ENCODE results near the gene PTPRU. TPM values are rescaled to one million over a fixed set of nuclear protein-coding genes. Genes with fewer than 3 reads are reported as not detected.

The PTPRU gene
- total RNA-seq, 2 donors from 2014 or later, result 24.1 to 40.2 TPM

DNA sequence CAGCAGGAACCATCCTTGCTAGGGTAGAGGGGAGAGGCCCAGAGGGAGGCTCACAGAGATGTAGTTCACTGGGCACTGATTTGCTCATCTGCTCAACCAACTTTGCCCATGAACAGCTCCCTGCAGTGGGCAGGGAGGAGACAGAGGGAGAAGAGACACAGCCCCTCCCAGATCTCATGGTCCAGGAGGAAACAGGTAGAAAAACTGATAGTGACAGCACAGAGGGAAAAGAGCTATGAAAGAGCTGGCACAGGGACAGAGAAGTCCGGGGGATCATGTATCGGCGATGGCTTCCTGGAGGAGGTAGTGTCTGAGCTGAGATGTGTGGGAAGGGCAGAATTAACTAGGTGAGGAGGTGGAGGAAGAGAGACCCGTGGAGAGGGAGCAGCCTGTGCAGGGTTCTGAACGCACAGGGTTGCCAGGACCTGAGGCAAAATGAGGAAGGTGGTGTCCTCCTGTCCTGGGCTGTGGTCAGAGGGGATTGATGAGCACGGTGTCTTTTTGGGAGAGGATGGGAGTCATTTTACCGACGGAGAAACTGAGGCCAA is 85.9 kb downstream of the PTPRU start:
- no peaks in the 10 kb centered on the region for H3K9me3 ChIP-seq
- ATAC-seq, result no peak
- H3K4me3 ChIP-seq, result no peak overlapping the region
- no peaks in the 10 kb centered on the region for H3K4me1 ChIP-seq
- H3K36me3 ChIP-seq (replicated peaks in 1 of 2; ENCODE audit: insufficient read depth in 1 of 2, low read depth in 2 of 2), result no peaks in the 10 kb centered on the region
- no peak for DNase-seq
- no peaks in the 10 kb centered on the region for H3K27me3 ChIP-seq
- WGBS, 2 donors, result 86 to 88% methylated on average over 8 of the region's 8 CpGs
- intact Hi-C loops (cut with DNase I), result no loop called here
- H3K27ac ChIP-seq, result no peak overlapping the region
- TF ChIP-seq, protein P1, sequence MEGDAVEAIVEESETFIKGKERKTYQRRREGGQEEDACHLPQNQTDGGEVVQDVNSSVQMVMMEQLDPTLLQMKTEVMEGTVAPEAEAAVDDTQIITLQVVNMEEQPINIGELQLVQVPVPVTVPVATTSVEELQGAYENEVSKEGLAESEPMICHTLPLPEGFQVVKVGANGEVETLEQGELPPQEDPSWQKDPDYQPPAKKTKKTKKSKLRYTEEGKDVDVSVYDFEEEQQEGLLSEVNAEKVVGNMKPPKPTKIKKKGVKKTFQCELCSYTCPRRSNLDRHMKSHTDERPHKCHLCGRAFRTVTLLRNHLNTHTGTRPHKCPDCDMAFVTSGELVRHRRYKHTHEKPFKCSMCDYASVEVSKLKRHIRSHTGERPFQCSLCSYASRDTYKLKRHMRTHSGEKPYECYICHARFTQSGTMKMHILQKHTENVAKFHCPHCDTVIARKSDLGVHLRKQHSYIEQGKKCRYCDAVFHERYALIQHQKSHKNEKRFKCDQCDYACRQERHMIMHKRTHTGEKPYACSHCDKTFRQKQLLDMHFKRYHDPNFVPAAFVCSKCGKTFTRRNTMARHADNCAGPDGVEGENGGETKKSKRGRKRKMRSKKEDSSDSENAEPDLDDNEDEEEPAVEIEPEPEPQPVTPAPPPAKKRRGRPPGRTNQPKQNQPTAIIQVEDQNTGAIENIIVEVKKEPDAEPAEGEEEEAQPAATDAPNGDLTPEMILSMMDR (IDR thresholded peaks at IDR 0.05), result no peak
- TF ChIP-seq POLR2A (IDR thresholded peaks at IDR 0.05), result no peak

DNA sequence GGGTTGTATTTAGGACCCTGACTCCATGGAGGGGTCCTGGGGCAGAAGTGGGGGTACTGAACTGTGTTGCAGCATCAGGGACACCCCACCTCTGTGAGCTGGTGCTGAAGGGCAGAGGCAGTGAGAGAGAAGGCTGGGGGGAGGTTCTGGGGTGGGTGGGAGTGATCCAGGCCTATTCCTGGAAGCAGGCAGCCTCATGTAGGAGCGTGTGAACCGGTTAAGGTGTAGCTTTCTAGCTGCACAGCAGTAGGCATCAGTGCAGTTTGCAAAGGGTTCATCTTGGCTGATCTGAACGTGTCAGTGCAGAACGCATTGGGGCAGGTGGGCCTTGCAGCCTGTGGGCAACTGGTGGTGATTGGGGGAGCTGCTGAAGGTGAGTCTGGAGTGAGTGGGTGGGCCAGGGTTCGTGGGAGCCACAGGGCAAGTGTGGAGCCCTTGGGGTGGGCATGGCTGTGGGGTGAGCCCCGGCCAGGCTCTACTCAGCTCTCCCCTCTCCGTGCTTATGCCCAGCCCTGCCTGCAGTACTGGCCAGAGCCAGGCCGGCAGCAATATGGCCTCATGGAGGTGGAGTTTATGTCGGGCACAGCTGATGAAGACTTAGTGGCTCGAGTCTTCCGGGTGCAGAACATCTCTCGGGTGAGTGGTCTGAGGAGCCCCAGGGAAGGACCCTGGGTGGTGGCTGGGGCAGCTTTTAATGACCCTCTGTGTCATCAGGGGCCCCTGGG is 86.7 kb downstream of the PTPRU start:
- DNase-seq (no peak), ATAC-seq (no peak)
- no peak overlapping the region for H3K4me3 ChIP-seq
- intact Hi-C loops (cut with DNase I), result no loop called here
- no peak for TF ChIP-seq POLR2A (IDR thresholded peaks at IDR 0.05)
- TF ChIP-seq, protein P1 (IDR thresholded peaks at IDR 0.05), result no peak
- WGBS, 2 donors, result 83 to 89% methylated on average over 9 to 12 of the region's 12 CpGs
- no peaks in the 10 kb centered on the region for H3K36me3 ChIP-seq (replicated peaks in 1 of 2; ENCODE audit: insufficient read depth in 1 of 2, low read depth in 2 of 2)
- H3K27ac ChIP-seq, result no peak overlapping the region
- no peaks in the 10 kb centered on the region for H3K4me1 ChIP-seq
- no peaks in the 10 kb centered on the region for H3K27me3 ChIP-seq
- H3K9me3 ChIP-seq, result no peaks in the 10 kb centered on the region

DNA sequence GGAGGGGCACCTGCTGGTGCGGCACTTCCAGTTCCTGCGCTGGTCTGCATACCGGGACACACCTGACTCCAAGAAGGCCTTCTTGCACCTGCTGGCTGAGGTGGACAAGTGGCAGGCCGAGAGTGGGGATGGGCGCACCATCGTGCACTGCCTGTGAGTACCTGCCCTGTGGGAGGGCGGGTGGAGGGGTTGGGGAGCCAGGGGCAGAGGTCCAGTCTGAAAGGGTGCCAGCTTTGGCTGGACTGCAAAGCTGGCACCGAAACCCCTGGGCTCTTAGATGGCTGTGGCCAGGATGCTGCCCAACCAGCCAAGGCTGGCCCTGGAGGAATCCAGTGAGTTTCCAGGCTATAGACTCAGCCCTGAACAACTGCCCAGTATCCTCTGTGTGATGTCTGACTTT is 87.3 kb downstream of the PTPRU start:
- TF ChIP-seq POLR2A (IDR thresholded peaks at IDR 0.05), result no peak
- TF ChIP-seq, protein P1 (IDR thresholded peaks at IDR 0.05), result no peak
- H3K4me1 ChIP-seq, result no peaks in the 10 kb centered on the region
- 89 to 93% methylated on average over 3 to 8 of the region's 8 CpGs for WGBS, 2 donors
- intact Hi-C loops (cut with DNase I), result no loop called here
- no peaks in the 10 kb centered on the region for H3K27me3 ChIP-seq
- no peaks in the 10 kb centered on the region for H3K36me3 ChIP-seq (replicated peaks in 1 of 2; ENCODE audit: insufficient read depth in 1 of 2, low read depth in 2 of 2)
- H3K9me3 ChIP-seq, result no peaks in the 10 kb centered on the region
- no peak overlapping the region for H3K4me3 ChIP-seq
- no peak for DNase-seq
- no peak overlapping the region for H3K27ac ChIP-seq
- ATAC-seq, result no peak

DNA sequence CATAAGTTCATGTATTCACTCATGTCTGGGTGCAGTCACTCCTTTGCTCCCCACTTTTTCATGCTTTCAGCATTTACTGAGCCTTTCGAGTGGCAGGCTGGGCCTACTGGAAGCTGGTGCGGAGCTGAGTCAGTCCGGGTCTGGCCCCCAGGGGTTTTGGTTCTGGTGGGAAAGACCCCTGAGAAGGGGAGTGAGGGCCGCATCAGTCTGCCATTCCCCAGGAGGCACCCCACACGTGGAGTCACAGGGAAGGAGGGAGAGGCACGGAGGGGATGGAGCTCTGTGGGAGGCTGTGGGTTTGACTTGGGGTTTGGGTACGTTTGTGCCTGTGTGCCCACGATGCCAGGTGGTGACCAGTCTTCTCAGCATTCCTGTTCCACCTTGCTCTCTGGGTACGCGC is 87.9 kb downstream of the PTPRU start:
- ATAC-seq, result no peak

More for the DNA sequence above, 87.9 kb downstream of the PTPRU start:
- no peaks in the 10 kb centered on the region for H3K9me3 ChIP-seq
- H3K27me3 ChIP-seq, result no peaks in the 10 kb centered on the region
- 87 to 89% methylated on average over 10 of the region's 10 CpGs for WGBS, 2 donors
- intact Hi-C loops (cut with DNase I), result no loop called here
- H3K4me3 ChIP-seq, result no peak overlapping the region
- no peak for TF ChIP-seq POLR2A (IDR thresholded peaks at IDR 0.05)
- TF ChIP-seq, protein P1 (IDR thresholded peaks at IDR 0.05), result no peak
- no peak overlapping the region for H3K27ac ChIP-seq
- no peaks in the 10 kb centered on the region for H3K4me1 ChIP-seq
- no peaks in the 10 kb centered on the region for H3K36me3 ChIP-seq (replicated peaks in 1 of 2; ENCODE audit: insufficient read depth in 1 of 2, low read depth in 2 of 2)
- no peak for DNase-seq
